GM18519 (cell line): Measurements from ENCODE around the gene FOSB.
A peak's percentile ranks its signal among the peaks of the same experiment; 100 is the strongest.

Experiments used
- ATAC-seq: cut with Tn5 transposase; IDR thresholded peaks from one replicate; pipeline ENCODE4 v1.9.1; 2021; ENCODE audit warnings: mild to moderate bottlenecking, moderate library complexity; ENCODE audit not compliant: unreplicated experiment, low FRiP score

Gene FOSB

GRCh38 chr19:45477713-45478453 lies 10.1 kb downstream of the FOSB start:
- ATAC-seq, result peak; percentile 4

- ATAC-seq, result peak; percentile 47
These were observed 10.8 kb downstream of the FOSB start for GRCh38 chr19:45478454-45479238.

- ATAC-seq, result no peak
These were observed 15.2 kb downstream of the FOSB start for GRCh38 chr19:45483033-45483432.

- no peak for ATAC-seq
These were observed 16.6 kb downstream of the FOSB start for GRCh38 chr19:45484273-45484945.

- ATAC-seq, result peak; percentile 58
These were observed 17.7 kb downstream of the FOSB start for GRCh38 chr19:45485305-45486077.

DNA sequence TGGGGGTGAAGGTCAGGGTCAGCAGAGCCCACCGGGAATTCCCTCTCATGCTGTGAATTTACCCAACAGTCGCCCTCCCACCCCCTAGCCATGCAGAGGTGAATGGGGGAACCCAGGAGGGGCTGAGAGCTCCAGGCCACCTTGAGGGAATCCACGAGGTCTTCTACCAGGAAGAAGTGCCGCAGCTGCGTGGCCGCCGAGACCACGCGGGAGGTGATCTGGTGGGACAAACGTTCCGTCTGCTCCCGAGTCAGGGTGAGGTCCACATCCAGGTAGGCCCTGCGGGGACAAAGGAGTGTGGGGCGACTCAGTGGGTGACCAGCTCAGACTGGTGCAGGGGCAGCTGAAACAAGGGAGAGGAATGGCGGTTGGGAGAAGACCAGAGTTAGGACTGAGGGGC lies 20.9 kb downstream of the FOSB start:
- no peak for ATAC-seq

- ATAC-seq, result no peak
These were observed 21.5 kb downstream of the FOSB start for GRCh38 chr19:45489216-45489855.

GRCh38 chr19:45492137-45492626 lies 24.4 kb downstream of the FOSB start:
- ATAC-seq, result no peak

- ATAC-seq, result no peak
These were observed 25.1 kb downstream of the FOSB start for GRCh38 chr19:45492627-45493470.

- ATAC-seq, result no peak
These were observed 26.6 kb downstream of the FOSB start for GRCh38 chr19:45494261-45494916.

DNA sequence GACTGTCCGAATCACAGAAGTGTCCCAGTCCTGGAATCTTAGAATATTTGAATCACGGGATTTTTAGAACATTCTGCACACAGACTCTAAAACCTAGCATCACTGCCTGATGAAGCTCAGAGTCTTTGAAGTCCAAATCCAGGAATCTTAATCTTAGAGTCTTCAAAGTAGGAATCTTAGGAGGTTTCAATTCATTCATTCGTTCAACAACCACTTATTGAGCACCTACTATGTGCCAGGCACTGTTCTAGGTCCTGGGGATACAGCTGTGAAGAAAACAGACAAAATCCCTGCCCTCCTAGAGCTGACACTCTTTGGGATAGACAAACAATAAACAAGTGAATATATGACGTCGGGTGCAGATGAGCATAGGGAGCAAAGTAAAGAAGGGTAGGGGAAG lies 27.4 kb downstream of the FOSB start:
- no peak for ATAC-seq

DNA sequence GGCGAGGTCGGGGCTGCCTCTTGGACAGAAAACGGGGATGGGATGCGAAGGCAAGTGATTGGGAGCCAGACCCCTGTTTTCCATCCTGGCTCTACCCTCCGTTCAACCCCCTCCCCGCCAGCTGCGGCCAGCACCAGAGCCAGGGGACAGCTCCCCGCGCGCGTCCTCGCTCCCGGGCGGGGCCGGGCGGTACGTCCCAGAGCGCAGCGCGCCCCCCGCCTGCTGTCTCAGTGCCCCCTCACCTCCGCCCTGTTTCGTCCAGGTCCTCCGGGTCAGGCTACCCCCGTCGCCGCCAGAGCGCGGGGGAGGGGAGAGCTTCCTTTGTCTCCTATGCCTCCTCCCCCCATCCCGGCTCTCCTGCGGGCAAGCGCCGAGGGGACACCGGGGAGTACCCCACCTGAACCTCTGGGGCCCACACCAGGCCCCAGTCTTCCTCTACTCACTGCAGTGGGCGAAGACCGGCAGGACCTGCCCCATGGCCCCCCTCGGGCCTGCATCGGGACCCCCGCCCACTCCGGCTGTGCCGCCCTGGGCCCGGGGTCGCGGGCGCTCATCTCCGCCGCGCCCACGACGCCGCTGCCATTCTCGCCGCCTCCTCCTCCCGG lies 28.7 kb downstream of the FOSB start:
- no peak for ATAC-seq

DNA sequence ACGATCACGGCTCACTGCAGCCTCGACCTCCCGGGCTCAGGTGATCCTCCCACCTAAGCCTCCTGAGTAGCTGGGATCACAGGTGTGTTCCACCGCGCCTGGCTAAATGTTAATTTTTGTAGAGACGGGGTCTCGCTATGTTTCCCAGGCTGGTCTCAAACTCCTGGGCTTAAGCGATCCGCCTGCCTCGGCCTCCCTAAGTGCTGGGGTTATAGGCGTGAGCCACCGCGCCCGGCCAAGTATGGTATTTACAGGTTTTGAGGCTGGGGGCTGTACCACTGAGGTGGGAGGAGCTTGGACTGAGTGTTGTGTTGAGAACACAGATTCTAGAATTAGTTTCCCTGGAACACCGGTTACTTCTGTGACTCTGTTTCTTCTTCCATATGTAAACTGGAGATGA lies 30.0 kb downstream of the FOSB start:
- no peak for ATAC-seq

DNA sequence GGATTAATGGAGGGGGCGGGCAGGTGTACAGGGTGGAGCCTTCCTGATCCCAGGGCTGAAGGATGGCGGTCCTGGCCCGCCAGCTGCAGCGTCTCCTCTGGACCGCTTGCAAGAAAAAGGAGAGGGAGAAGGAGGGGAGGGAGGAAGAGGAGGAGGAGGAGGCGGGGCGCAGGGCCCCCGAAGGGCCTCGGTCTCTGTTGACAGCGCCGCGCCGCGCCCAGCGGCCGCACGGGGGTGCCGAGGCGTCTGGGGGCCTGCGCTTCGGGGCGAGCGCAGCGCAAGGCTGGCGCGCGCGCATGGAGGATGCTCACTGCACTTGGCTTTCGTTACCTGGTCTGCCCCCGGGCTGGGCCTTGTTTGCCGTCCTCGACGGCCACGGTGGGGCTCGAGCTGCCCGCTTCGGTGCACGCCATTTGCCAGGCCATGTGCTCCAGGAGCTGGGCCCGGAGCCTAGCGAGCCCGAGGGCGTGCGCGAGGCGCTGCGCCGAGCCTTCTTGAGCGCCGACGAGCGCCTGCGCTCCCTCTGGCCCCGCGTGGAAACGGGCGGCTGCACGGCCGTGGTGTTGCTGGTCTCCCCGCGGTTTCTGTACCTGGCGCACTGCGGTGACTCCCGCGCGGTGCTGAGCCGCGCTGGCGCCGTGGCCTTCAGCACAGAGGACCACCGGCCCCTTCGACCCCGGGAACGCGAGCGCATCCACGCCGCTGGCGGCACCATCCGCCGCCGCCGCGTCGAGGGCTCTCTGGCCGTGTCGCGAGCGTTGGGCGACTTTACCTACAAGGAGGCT lies 30.8 kb downstream of the FOSB start, which contains the start of gene PPM1N:
Gene PPM1N (plus strand): TSS at position 33 of the 785 bp plus-strand sequence. CDS start 30 bp downstream, at position 63.
- no peak for ATAC-seq

DNA sequence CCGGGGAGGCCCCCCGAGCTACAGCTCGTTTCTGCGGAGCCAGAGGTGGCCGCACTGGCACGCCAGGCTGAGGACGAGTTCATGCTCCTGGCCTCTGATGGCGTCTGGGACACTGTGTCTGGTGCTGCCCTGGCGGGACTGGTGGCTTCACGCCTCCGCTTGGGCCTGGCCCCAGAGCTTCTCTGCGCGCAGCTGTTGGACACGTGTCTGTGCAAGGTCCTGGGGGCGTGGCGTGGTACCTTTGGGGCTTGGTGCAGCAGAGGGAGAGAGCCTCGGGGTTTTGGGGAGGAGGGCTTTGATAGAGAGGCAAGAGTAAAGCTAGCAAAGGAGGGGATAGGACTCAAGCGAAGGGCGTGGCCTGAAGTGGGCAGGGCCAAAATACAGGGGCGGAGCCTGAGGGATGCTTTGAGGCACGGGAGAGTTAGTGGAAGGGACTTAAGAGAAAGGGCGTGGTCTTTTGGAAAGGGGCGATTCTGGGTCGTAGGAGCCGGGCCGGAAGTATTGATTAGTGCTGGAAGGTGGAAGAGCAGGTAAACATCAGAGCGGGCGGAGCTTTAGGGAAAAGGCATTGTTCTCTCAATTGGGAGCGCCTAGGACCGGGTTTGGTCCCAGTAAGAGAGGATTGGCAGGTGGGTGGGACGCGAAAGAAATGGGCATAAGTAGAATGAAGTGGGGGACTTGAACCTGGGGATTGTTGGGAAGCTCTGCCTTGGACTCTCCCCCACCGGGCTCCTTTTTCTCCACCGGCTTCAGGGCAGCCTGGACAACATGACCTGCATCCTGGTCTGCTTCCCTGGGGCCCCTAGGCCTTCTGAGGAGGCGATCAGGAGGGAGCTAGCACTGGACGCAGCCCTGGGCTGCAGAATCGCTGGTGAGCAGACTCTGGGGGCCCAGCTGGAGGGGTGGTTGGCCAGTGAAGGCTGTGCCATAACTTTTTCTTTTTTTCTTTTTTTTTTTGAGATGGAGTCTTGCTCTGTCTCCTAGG lies 31.7 kb downstream of the FOSB start:
- ATAC-seq, result no peak
